PC-9 (cell line): ENCODE results near the gene GID8. TPM values are rescaled to one million over a fixed set of nuclear protein-coding genes. Genes with fewer than 3 reads are reported as not detected.
A peak's percentile ranks its signal among the peaks of the same experiment; 100 is the strongest.

Experiments
- BruUV-seq: library from RNA; stranded (reverse); fragments of 400-500 nt; replicated peaks from 2 replicates; lab custom pipeline; 2021; lab: Mats Ljungman, UMichigan
- CTCF ChIA-PET: fragments of 300-600 bp; sonication (Branson Sonifier 250); formaldehyde crosslinking; loops from one replicate; lab custom pipeline; 2022; ENCODE audit warnings: antibody characterized with exemption; lab: Charles Lee
- POLR2A ChIA-PET: fragments of 300-600 bp; sonication (Branson Sonifier 250); formaldehyde crosslinking; loops from one replicate; lab custom pipeline; 2022; ENCODE audit warnings: antibody characterized with exemption; ENCODE audit not compliant: unreplicated experiment; lab: Charles Lee
- DNase-seq, 2 experiments: peaks; one replicate each; pipeline versions ENCODE4 v3.0.0 to v3.0.0-alpha.2; 2015 to 2022; ENCODE audit warnings: mixed read lengths in 1 of 2
- H2AFZ ChIP-seq: fragments of 200-600 bp; sonication (generic); 2 replicates; pipeline ENCODE4 v1.8.1; 2017; ENCODE audit warnings: antibody characterized with exemption
- H3F3A ChIP-seq: fragments of 200-600 bp; sonication (generic); 2 replicates; pipeline ENCODE4 v1.8.1; 2017; ENCODE audit warnings: antibody characterized with exemption, mild to moderate bottlenecking, low read depth; ENCODE audit not compliant: insufficient read depth
- H3K27ac ChIP-seq: fragments of 200-600 bp; sonication (generic); 2 replicates; pipeline ENCODE4 v1.6.1; 2016; ENCODE audit warnings: mixed run types
- H3K27me3 ChIP-seq: fragments of 200-600 bp; sonication (generic); 2 replicates; pipeline ENCODE4 v1.6.1; 2016; ENCODE audit warnings: low read depth, mixed run types; ENCODE audit not compliant: insufficient read depth
- H3K36me3 ChIP-seq: fragments of 200-600 bp; sonication (generic); 2 replicates; pipeline ENCODE4 v1.6.1; 2016; ENCODE audit warnings: low read depth, mixed run types
- H3K4me1 ChIP-seq: fragments of 200-600 bp; sonication (generic); replicated peaks from 2 replicates; pipeline ENCODE4 v1.6.1; 2016; ENCODE audit warnings: mixed run types; ENCODE audit not compliant: insufficient read depth
- H3K4me2 ChIP-seq: fragments of 200-600 bp; sonication (generic); 2 replicates; pipeline ENCODE4 v1.6.1; 2017; ENCODE audit warnings: mixed run types
- H3K4me3 ChIP-seq: fragments of 200-600 bp; sonication (generic); 2 replicates; pipeline ENCODE4 v1.6.1; 2016; ENCODE audit warnings: mixed run types
- H3K79me2 ChIP-seq: fragments of 200-600 bp; sonication (generic); 2 replicates; pipeline ENCODE4 v1.6.1; 2017; ENCODE audit warnings: low read depth, mixed run types
- H3K9me2 ChIP-seq: fragments of 200-600 bp; sonication (generic); 2 replicates; pipeline ENCODE4 v1.8.1; 2017; ENCODE audit warnings: mild to moderate bottlenecking; ENCODE audit not compliant: insufficient read depth
- H3K9me3 ChIP-seq: fragments of 200-600 bp; sonication (generic); 2 replicates; pipeline ENCODE4 v1.8.1; 2016; ENCODE audit warnings: low read depth; ENCODE audit not compliant: insufficient read depth
- H4K20me1 ChIP-seq: fragments of 200-600 bp; sonication (generic); 2 replicates; pipeline ENCODE4 v1.8.1; 2017; ENCODE audit not compliant: insufficient read depth
- EZH2 ChIP-seq: fragments of 200-600 bp; sonication (generic); IDR thresholded peaks from 2 replicates; pipeline ENCODE4 v1.8.0; 2017; ENCODE audit warnings: antibody characterized with exemption, low read depth
- intact Hi-C: fragments of 100-400 bp; cut with micrococcal nuclease; formaldehyde crosslinking; loops from one replicate; pipeline ENCODE4 v1.10.0; 2022; ENCODE audit not compliant: unreplicated experiment
- total RNA-seq: library from RNA; stranded (reverse); gene quantifications from 2 replicates; pipeline ENCODE4 v1.2.3, GENCODE V29; 2021
- TF ChIP-seq, protein P1 (sequence below): fragments of 200-600 bp; sonication (generic); conservative IDR thresholded peaks from 2 replicates; pipeline ENCODE4 v1.6.1; 2017; ENCODE audit warnings: mixed run types, antibody characterized with exemption, mild to moderate bottlenecking, moderate library complexity

The GID8 gene
- total RNA-seq, 1 experiment from 2014 or later, result 45.7 TPM

DNA sequence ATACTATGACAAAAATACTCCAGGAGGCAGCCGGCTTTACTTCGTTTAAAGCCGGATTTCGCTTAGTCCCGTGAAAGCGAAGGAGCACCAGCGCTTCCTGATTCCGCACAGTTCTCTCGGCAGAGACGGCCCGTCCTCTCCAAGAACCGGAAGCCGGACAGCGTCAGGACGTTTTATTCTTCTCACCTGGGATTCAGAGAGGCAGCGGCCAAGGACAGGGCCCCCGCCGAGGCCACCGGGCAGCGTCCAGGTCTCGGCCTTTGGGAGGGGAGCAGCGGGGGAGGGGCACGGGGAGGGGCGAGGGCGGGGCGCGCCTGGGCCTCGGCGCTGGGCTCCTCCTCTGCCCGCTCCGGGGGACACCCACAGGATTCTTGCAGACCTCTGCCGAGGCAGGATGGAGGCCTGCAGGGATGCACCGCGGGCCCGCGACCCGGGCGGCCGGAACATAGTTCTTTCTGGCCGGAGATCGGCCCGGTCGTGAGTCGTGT, 8.9 kb upstream of the GID8 start:
- H3K36me3 ChIP-seq, result no peaks in the 10 kb centered on the region
- TF ChIP-seq EZH2, result no peak
- TF ChIP-seq, protein P1, sequence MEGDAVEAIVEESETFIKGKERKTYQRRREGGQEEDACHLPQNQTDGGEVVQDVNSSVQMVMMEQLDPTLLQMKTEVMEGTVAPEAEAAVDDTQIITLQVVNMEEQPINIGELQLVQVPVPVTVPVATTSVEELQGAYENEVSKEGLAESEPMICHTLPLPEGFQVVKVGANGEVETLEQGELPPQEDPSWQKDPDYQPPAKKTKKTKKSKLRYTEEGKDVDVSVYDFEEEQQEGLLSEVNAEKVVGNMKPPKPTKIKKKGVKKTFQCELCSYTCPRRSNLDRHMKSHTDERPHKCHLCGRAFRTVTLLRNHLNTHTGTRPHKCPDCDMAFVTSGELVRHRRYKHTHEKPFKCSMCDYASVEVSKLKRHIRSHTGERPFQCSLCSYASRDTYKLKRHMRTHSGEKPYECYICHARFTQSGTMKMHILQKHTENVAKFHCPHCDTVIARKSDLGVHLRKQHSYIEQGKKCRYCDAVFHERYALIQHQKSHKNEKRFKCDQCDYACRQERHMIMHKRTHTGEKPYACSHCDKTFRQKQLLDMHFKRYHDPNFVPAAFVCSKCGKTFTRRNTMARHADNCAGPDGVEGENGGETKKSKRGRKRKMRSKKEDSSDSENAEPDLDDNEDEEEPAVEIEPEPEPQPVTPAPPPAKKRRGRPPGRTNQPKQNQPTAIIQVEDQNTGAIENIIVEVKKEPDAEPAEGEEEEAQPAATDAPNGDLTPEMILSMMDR, result no peak
- peaks cover 94% of the 10 kb centered on the region for H3K79me2 ChIP-seq
- no peak overlapping the region for H3K27ac ChIP-seq
- no peak overlapping the region for H3K4me2 ChIP-seq
- H3K4me3 ChIP-seq, result no peak overlapping the region
- no peaks in the 10 kb centered on the region for H3K9me3 ChIP-seq
- no peak overlapping the region for H2AFZ ChIP-seq
- H3K4me1 ChIP-seq, result peaks cover 18% of the 10 kb centered on the region
- intact Hi-C loops, result loop anchor here (5.0 kb wide), 1 partner anchor 307 kb away; no protein-coding TSS in a partner anchor
- H3K27me3 ChIP-seq, result no peaks in the 10 kb centered on the region
- peaks cover 40% of the 10 kb centered on the region for H3F3A ChIP-seq
- BruUV-seq, result no TSS peak
- CTCF ChIA-PET, result no interaction called here
- peaks cover 52% of the 10 kb centered on the region for H4K20me1 ChIP-seq
- DNase-seq, result peak in 1 of 2 experiments; percentile 43
- POLR2A ChIA-PET, result no interaction called here
- H3K9me2 ChIP-seq, result no peaks in the 10 kb centered on the region

DNA sequence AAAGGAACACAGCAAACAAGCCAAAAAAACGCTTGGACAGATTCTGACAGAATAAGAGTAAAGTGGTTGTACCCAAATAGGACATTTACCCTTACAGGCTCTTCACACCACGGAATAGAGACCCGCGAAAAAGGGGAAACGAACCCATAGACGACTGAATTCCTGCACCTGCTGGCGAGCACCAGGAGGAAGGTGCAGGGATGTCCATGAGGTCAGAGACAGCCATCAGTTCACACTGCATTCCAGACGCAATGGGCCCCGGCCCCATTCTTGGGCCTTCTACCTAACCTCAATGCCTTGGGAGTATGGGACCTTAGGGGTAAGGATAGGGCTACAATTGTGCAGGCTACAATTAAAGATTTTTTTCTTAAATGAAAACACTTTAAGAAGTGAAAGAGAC, 6.5 kb upstream of the GID8 start:
- Histone ChIP-seq H3K36me3 (peaks cover 3% of the 10 kb centered on the region; the same call in 1 of the 2 replicates), H3K27ac (no peak overlapping the region), H3K4me3 (no peak overlapping the region), H3K27me3 (no peaks in the 10 kb centered on the region), H2AFZ (no peak overlapping the region), H3K9me3 (no peaks in the 10 kb centered on the region), H3K9me2 (no peaks in the 10 kb centered on the region), H3K4me2 (no peak overlapping the region), H3K4me1 (peaks cover 14% of the 10 kb centered on the region), H3K79me2 (peaks cover 99% of the 10 kb centered on the region), H3F3A (peaks cover 26% of the 10 kb centered on the region), H4K20me1 (peaks cover 57% of the 10 kb centered on the region)
- TF ChIP-seq, protein P1, result no peak
- no peak for TF ChIP-seq EZH2
- BruUV-seq, result no TSS peak
- intact Hi-C loops, result no loop called here
- ChIA-PET CTCF (no interaction called here), POLR2A (no interaction called here)
- DNase-seq, result no peak

DNA sequence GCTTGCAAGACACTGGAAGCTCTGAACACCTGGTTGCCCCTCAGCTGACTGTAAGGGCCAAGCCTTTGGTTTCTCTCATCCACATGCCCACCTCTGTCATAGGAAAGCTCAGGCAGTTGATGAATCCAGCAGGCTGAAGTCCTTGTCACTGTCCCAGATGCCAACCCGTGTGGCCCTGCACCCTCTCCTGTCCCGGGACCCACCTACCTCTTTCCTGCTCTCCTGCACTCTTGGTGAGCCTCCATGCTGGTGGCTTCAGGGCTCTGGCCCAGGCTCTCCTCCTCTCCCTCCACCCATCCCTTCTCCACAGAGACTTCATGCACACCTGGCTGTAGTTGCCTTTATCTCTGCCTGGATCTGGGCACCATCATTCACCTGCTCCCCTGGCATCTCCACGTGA, 4.0 kb upstream of the GID8 start:
- Histone ChIP-seq H3K4me3 (no peak overlapping the region), H2AFZ (no peak overlapping the region), H3K27ac (no peak overlapping the region), H3F3A (peaks cover 22% of the 10 kb centered on the region), H3K4me1 (peaks cover 9% of the 10 kb centered on the region), H3K27me3 (no peaks in the 10 kb centered on the region), H3K9me3 (no peaks in the 10 kb centered on the region), H3K4me2 (no peak overlapping the region), H3K79me2 (peaks cover 93% of the 10 kb centered on the region), H3K36me3 (peaks cover 3% of the 10 kb centered on the region; the same call in 1 of the 2 replicates), H3K9me2 (no peaks in the 10 kb centered on the region), H4K20me1 (peaks cover 63% of the 10 kb centered on the region)
- BruUV-seq, result no TSS peak
- intact Hi-C loops, result no loop called here
- POLR2A ChIA-PET, result interaction anchor here (0.6 kb wide), 1 partner anchor 17 kb away, joined by 5 read pairs; no protein-coding TSS in a partner anchor
- DNase-seq, result no peak
- TF ChIP-seq EZH2, result no peak
- TF ChIP-seq, protein P1, result no peak
- CTCF ChIA-PET, result no interaction called here
